H9 (cell line): ENCODE results near the gene CYP4V2. TPM values are rescaled to one million over a fixed set of nuclear protein-coding genes. Genes with fewer than 3 reads are reported as not detected.

Experiments used
- DNase-seq: peaks from one replicate; pipeline ENCODE4 v3.0.0-alpha.2; 2017
- H2AFZ ChIP-seq: one replicate; pipeline ENCODE4 v1.6.1; 2013; ENCODE audit warnings: mild to moderate bottlenecking, low read length, control low read depth, moderate library complexity
- H2AK5ac ChIP-seq: 2 replicates; pipeline ENCODE4 v1.6.1; 2013; ENCODE audit warnings: low read length, control low read depth, mixed read lengths; ENCODE audit not compliant: insufficient read length
- H2BK120ac ChIP-seq: one replicate; pipeline ENCODE4 v1.6.1; 2013; ENCODE audit warnings: low read depth, mild to moderate bottlenecking, low read length, control low read depth, inconsistent platforms; ENCODE audit not compliant: poor library complexity, severe bottlenecking
- H2BK12ac ChIP-seq: 2 replicates; pipeline ENCODE4 v1.6.1; 2013; ENCODE audit warnings: low read length, control low read depth, mixed read lengths, low read depth; ENCODE audit not compliant: insufficient read length
- H2BK15ac ChIP-seq: 2 replicates; pipeline ENCODE4 v1.6.1; 2013; ENCODE audit warnings: low read depth, low read length, control low read depth
- H2BK20ac ChIP-seq: one replicate; pipeline ENCODE4 v1.6.1; 2013; ENCODE audit warnings: low read depth, mild to moderate bottlenecking, low read length, control low read depth, inconsistent platforms; ENCODE audit not compliant: poor library complexity, severe bottlenecking
- H2BK5ac ChIP-seq: 2 replicates; pipeline ENCODE4 v1.6.1; 2013; ENCODE audit warnings: low read length, control low read depth, mixed read lengths; ENCODE audit not compliant: insufficient read length
- H3K14ac ChIP-seq: 2 replicates; pipeline ENCODE4 v1.6.1; 2013; ENCODE audit warnings: low read length, control low read depth; ENCODE audit not compliant: insufficient read depth
- H3K18ac ChIP-seq: 2 replicates; pipeline ENCODE4 v1.6.1; 2013; ENCODE audit warnings: low read depth, mild to moderate bottlenecking, mixed read lengths, low read length, control low read depth; ENCODE audit not compliant: insufficient read length
- H3K23ac ChIP-seq: 2 replicates; pipeline ENCODE4 v1.6.1; 2013; ENCODE audit warnings: low read length, control low read depth, mixed read lengths, low read depth; ENCODE audit not compliant: insufficient read length
- H3K23me2 ChIP-seq: 2 replicates; pipeline ENCODE4 v1.6.1; 2013; ENCODE audit warnings: low read depth, mild to moderate bottlenecking, mixed read lengths, low read length, control low read depth; ENCODE audit not compliant: insufficient read length, poor library complexity, severe bottlenecking
- H3K27ac ChIP-seq: 2 replicates; pipeline ENCODE4 v1.5.1; 2013; ENCODE audit warnings: low read length, control low read depth, mixed read lengths, low read depth; ENCODE audit not compliant: insufficient read length
- H3K27me3 ChIP-seq: 2 replicates; pipeline ENCODE4 v1.6.1; 2013; ENCODE audit warnings: low read length, control low read depth, inconsistent platforms; ENCODE audit not compliant: insufficient read depth
- H3K4ac ChIP-seq: 2 replicates; pipeline ENCODE4 v1.6.1; 2013; ENCODE audit warnings: low read depth, mild to moderate bottlenecking, control low read depth, inconsistent platforms, low read length, moderate library complexity
- H3K4me1 ChIP-seq: 2 replicates; pipeline ENCODE4 v1.6.1; 2013; ENCODE audit warnings: low read length, control low read depth, inconsistent platforms; ENCODE audit not compliant: insufficient read depth
- H3K4me2 ChIP-seq: 2 replicates; pipeline ENCODE4 v1.6.1; 2013; ENCODE audit warnings: low read length, control low read depth, mixed read lengths; ENCODE audit not compliant: insufficient read length, insufficient read depth
- H3K56ac ChIP-seq: 2 replicates; pipeline ENCODE4 v1.6.1; 2013; ENCODE audit warnings: low read depth, mild to moderate bottlenecking, mixed read lengths, low read length, control low read depth; ENCODE audit not compliant: insufficient read length
- H3K79me1 ChIP-seq: 2 replicates; pipeline ENCODE4 v1.6.1; 2013; ENCODE audit warnings: low read depth, mild to moderate bottlenecking, moderate library complexity, low read length, control low read depth, inconsistent platforms; ENCODE audit not compliant: insufficient read depth, poor library complexity, severe bottlenecking
- H3K79me2 ChIP-seq: 2 replicates; pipeline ENCODE4 v1.6.1; 2013; ENCODE audit warnings: low read length, control low read depth, inconsistent platforms; ENCODE audit not compliant: insufficient read depth
- H3K9ac ChIP-seq: 2 replicates; pipeline ENCODE4 v1.6.1; 2013; ENCODE audit warnings: low read length, control low read depth, mixed read lengths; ENCODE audit not compliant: insufficient read length; ENCODE audit errors: extremely low read depth
- H3K9me3 ChIP-seq: one replicate; pipeline ENCODE4 v1.6.1; 2013; ENCODE audit warnings: low read depth, low read length, inconsistent platforms; ENCODE audit not compliant: control insufficient read depth
- H3T11ph ChIP-seq: one replicate; pipeline ENCODE4 v1.6.1; 2013; ENCODE audit warnings: mild to moderate bottlenecking, low read length, control low read depth, inconsistent platforms
- H4K20me1 ChIP-seq: one replicate; pipeline ENCODE4 v1.6.1; 2013; ENCODE audit not compliant: control insufficient read depth, insufficient read length, insufficient read depth
- H4K5ac ChIP-seq: 2 replicates; pipeline ENCODE4 v1.6.1; 2013; ENCODE audit warnings: low read depth, mild to moderate bottlenecking, mixed read lengths, low read length, control low read depth; ENCODE audit not compliant: insufficient read length
- H4K8ac ChIP-seq: replicated peaks from 2 replicates; pipeline ENCODE4 v1.6.1; 2013; ENCODE audit warnings: low read length, control low read depth, mixed read lengths, low read depth; ENCODE audit not compliant: insufficient read length
- H4K91ac ChIP-seq: 2 replicates; pipeline ENCODE4 v1.6.1; 2013; ENCODE audit warnings: low read depth, mild to moderate bottlenecking, moderate library complexity, mixed read lengths, low read length, control low read depth; ENCODE audit not compliant: insufficient read length
- H3K27ac Mint-ChIP-seq, 3 experiments: 2 replicates in 2 of 3; 3 replicates in 1 of 3; pipeline ENCODE4 v1.8.0; 2020 to 2021; ENCODE audit warnings: mixed read lengths in 3 of 3, mild to moderate bottlenecking in 1 of 3, moderate library complexity in 1 of 3
- H3K27me3 Mint-ChIP-seq: 2 replicates; pipeline ENCODE4 v1.8.0; 2021; ENCODE audit warnings: low read depth, mild to moderate bottlenecking, moderate library complexity, mixed read lengths
- H3K36me3 Mint-ChIP-seq, 3 experiments: 2 replicates in 2 of 3; 3 replicates in 1 of 3; pipeline ENCODE4 v1.8.0; 2020 to 2021; ENCODE audit warnings: low read depth in 3 of 3, mixed read lengths in 3 of 3; ENCODE audit not compliant: insufficient read depth in 1 of 3
- H3K4me1 Mint-ChIP-seq, 2 experiments: 2 replicates each; pipeline ENCODE4 v1.8.0; 2020; ENCODE audit warnings: mixed read lengths in 2 of 2
- H3K4me3 Mint-ChIP-seq, 2 experiments: 2 replicates in 1 of 2; 3 replicates in 1 of 2; pipeline ENCODE4 v1.8.0; 2020 to 2021; ENCODE audit warnings: mild to moderate bottlenecking in 2 of 2, mixed read lengths in 2 of 2, moderate library complexity in 1 of 2
- H3K9me3 Mint-ChIP-seq, 2 experiments: 2 replicates in 1 of 2; 3 replicates in 1 of 2; pipeline ENCODE4 v1.8.0; 2020; ENCODE audit warnings: mild to moderate bottlenecking in 2 of 2, mixed read lengths in 2 of 2, moderate library complexity in 1 of 2
- WGBS: extraction: QIAGEN DNeasy Blood & Tissue Kit; methylation state at CpG from one replicate; pipeline ENCODE4 v1.1.7; 2013; ENCODE audit warnings: missing lambda C conversion rate, low lambda C conversion rate, mixed read lengths; ENCODE audit not compliant: insufficient read length; ENCODE audit errors: extremely low coverage; 5-methylcytosine and 5-hydroxymethylcytosine counted together
- total RNA-seq: library from RNA; stranded (reverse); gene quantifications from 2 replicates; pipeline ENCODE4 v1.2.1, GENCODE V29; 2021
- TF ChIP-seq, protein P1 (sequence below): fragments of 200-600 bp; sonication (generic); conservative IDR thresholded peaks from 3 replicates; pipeline ENCODE4 v1.8.0; 2021; ENCODE audit warnings: antibody characterized with exemption, mild to moderate bottlenecking

The CYP4V2 gene
- total RNA-seq, 1 experiment from 2014 or later: 1.0 TPM

DNA sequence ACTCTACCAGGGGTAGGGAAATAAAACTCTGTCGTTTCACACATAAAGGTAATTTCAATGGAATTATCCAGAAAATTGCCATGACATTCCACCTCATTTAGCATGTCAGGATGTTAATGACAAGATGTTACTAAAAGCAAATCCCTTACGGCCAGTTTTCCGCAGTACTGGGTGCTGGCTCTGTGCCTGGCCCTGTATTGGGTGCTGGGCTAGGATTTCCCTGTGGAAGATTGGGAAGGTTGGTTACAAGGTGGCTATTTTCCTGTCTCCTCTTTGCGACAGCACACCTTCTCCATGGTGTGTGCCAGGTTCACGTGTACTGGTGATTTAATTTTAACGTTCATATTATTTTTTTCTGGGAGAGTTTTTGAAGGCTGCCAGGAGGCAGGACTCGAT is 49.1 kb downstream of the CYP4V2 start:
- no peak overlapping the region for H2BK12ac ChIP-seq
- no peak overlapping the region for H2AK5ac ChIP-seq
- H3K4me3 Mint-ChIP-seq: 0 out of 5 replicates have a peak overlapping the region, but pooled peaks of 1 of the 2 experiments have one; percentile 4
- H3K27ac ChIP-seq: peak overlapping the region; percentile 3
- H3K23ac ChIP-seq: no peak overlapping the region
- DNase-seq: no peak
- H3K56ac ChIP-seq: no peak overlapping the region
- no peak overlapping the region for H2BK5ac ChIP-seq
- H3K4ac ChIP-seq: no peak overlapping the region
- H3T11ph ChIP-seq: no peak overlapping the region
- H4K8ac ChIP-seq: no peak overlapping the region
- peaks cover 9% of the 10 kb centered on the region; the same call in 1 of the 2 replicates for H3K79me2 ChIP-seq
- H3K9me3 ChIP-seq: no peaks in the 10 kb centered on the region
- no peak overlapping the region for H3K14ac ChIP-seq
- no peak overlapping the region for H4K91ac ChIP-seq
- peaks cover 3% of the 10 kb centered on the region for H3K23me2 ChIP-seq
- H2BK20ac ChIP-seq: no peak overlapping the region
- H3K27ac Mint-ChIP-seq: peak overlapping the region in 1 of 3 experiments; percentile 68; a peak in 5 of 7 replicates
- TF ChIP-seq, protein P1, sequence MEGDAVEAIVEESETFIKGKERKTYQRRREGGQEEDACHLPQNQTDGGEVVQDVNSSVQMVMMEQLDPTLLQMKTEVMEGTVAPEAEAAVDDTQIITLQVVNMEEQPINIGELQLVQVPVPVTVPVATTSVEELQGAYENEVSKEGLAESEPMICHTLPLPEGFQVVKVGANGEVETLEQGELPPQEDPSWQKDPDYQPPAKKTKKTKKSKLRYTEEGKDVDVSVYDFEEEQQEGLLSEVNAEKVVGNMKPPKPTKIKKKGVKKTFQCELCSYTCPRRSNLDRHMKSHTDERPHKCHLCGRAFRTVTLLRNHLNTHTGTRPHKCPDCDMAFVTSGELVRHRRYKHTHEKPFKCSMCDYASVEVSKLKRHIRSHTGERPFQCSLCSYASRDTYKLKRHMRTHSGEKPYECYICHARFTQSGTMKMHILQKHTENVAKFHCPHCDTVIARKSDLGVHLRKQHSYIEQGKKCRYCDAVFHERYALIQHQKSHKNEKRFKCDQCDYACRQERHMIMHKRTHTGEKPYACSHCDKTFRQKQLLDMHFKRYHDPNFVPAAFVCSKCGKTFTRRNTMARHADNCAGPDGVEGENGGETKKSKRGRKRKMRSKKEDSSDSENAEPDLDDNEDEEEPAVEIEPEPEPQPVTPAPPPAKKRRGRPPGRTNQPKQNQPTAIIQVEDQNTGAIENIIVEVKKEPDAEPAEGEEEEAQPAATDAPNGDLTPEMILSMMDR: no peak
- H3K4me2 ChIP-seq: no peak overlapping the region
- H3K18ac ChIP-seq: no peak overlapping the region
- WGBS: no CpG with 5 or more reads among the region's 7 CpGs
- peaks cover 2% of the 10 kb centered on the region for H4K20me1 ChIP-seq
- H2AFZ ChIP-seq: no peak overlapping the region
- H2BK120ac ChIP-seq: no peak overlapping the region
- no peaks in the 10 kb centered on the region for H3K79me1 ChIP-seq
- no peak overlapping the region for H4K5ac ChIP-seq
- no peaks in the 10 kb centered on the region; a peak in 3 of 5 replicates for H3K9me3 Mint-ChIP-seq
- no peaks in the 10 kb centered on the region for H3K4me1 ChIP-seq
- H3K27me3 Mint-ChIP-seq: no peaks in the 10 kb centered on the region; the same call in none of the 2 replicates
- H3K36me3 Mint-ChIP-seq: peaks cover 0 to 6% (median 3%) of the 10 kb centered on the region in 3 experiments; a peak in 4 of 7 replicates
- H3K4me1 Mint-ChIP-seq: peaks cover 3 to 11% of the 10 kb centered on the region in 2 experiments; a peak in 2 of 4 replicates
- H3K27me3 ChIP-seq: no peaks in the 10 kb centered on the region
- no peak overlapping the region for H3K9ac ChIP-seq
- no peak overlapping the region for H2BK15ac ChIP-seq
